Activated gamma-delta T cell treated with anti-CD3 and anti-CD28 coated beads, Interleukin-2, amount 50 U/mL, for 16 hours (primary cell): ENCODE results near the gene POLR1A.

Experiments
- DNase-seq: peaks from one replicate; pipeline ENCODE4 v3.0.0-alpha.2; 2020; ENCODE audit warnings: low read depth

POLR1A gene

GRCh38 chr2:86037795-86038192 lies 67.9 kb downstream of the POLR1A start:
- DNase-seq = peak; percentile 16

GRCh38 chr2:86037141-86037794 lies 68.4 kb downstream of the POLR1A start:
- DNase-seq = peak; percentile 36

GRCh38 chr2:86036669-86037138 lies 69.0 kb downstream of the POLR1A start:
- DNase-seq = no peak

- DNase-seq = peak; percentile 40
Measured at GRCh38 chr2:86035883-86036668, 69.6 kb downstream of the POLR1A start.

GRCh38 chr2:86035376-86035882 lies 70.3 kb downstream of the POLR1A start:
- DNase-seq = no peak

GRCh38 chr2:86033751-86034692 lies 71.7 kb downstream of the POLR1A start:
- no peak for DNase-seq

- no peak for DNase-seq
Measured at GRCh38 chr2:86032861-86033595, 72.7 kb downstream of the POLR1A start.

- no peak for DNase-seq
Measured at GRCh38 chr2:86031606-86032005, 74.1 kb downstream of the POLR1A start.

- no peak for DNase-seq
Measured at GRCh38 chr2:86031151-86031550, 74.5 kb downstream of the POLR1A start.

GRCh38 chr2:86029873-86030272 lies 75.8 kb downstream of the POLR1A start:
- DNase-seq = no peak

GRCh38 chr2:86028766-86029381 lies 76.8 kb downstream of the POLR1A start:
- no peak for DNase-seq

GRCh38 chr2:86027922-86028765 lies 77.5 kb downstream of the POLR1A start:
- no peak for DNase-seq

- no peak for DNase-seq
Measured at GRCh38 chr2:86027196-86027921, 78.3 kb downstream of the POLR1A start.

GRCh38 chr2:86026744-86027065 lies 79.0 kb downstream of the POLR1A start:
- DNase-seq = no peak

- no peak for DNase-seq
Measured at GRCh38 chr2:86025976-86026743, 79.5 kb downstream of the POLR1A start.

GRCh38 chr2:86025229-86025820 lies 80.4 kb downstream of the POLR1A start:
- no peak for DNase-seq

- no peak for DNase-seq
Measured at GRCh38 chr2:86023366-86023712, 82.3 kb downstream of the POLR1A start.

- DNase-seq = no peak
Measured at GRCh38 chr2:86022661-86023365, 82.9 kb downstream of the POLR1A start.
